GOT3 (cell line): ENCODE measurements around the gene VAV2.

ENCODE experiments used
- DNase-seq: peaks from one replicate; lab custom pipeline; 2025; ENCODE audit warnings: mixed read lengths; lab: John Stamatoyannopoulos, UW

The VAV2 gene

GRCh38 chr9:133980864-133981588, 11.1 kb downstream of the VAV2 start:
- no peak for DNase-seq

GRCh38 chr9:133979921-133980863, 11.9 kb downstream of the VAV2 start:
- no peak for DNase-seq

GRCh38 chr9:133979273-133979920, 12.7 kb downstream of the VAV2 start:
- DNase-seq: no peak

- no peak for DNase-seq
Observed at GRCh38 chr9:133978899-133979272, 13.2 kb downstream of the VAV2 start.

GRCh38 chr9:133978226-133978898, 13.8 kb downstream of the VAV2 start:
- no peak for DNase-seq

- DNase-seq: no peak
Observed at GRCh38 chr9:133977421-133978201, 14.5 kb downstream of the VAV2 start.

GRCh38 chr9:133976887-133977286, 15.2 kb downstream of the VAV2 start:
- no peak for DNase-seq

- no peak for DNase-seq
Observed at GRCh38 chr9:133976191-133976861, 15.8 kb downstream of the VAV2 start.

- DNase-seq: no peak
Observed at GRCh38 chr9:133975511-133975910, 16.6 kb downstream of the VAV2 start.

- DNase-seq: no peak
Observed at GRCh38 chr9:133974631-133975341, 17.3 kb downstream of the VAV2 start.

GRCh38 chr9:133973791-133974630, 18.1 kb downstream of the VAV2 start:
- no peak for DNase-seq

- DNase-seq: no peak
Observed at GRCh38 chr9:133973111-133973790, 18.9 kb downstream of the VAV2 start.

GRCh38 chr9:133971981-133972941, 19.9 kb downstream of the VAV2 start:
- DNase-seq: no peak

GRCh38 chr9:133971121-133971951, 20.8 kb downstream of the VAV2 start:
- no peak for DNase-seq

- no peak for DNase-seq
Observed at GRCh38 chr9:133970581-133971058, 21.5 kb downstream of the VAV2 start.
